Measurements from ENCODE around the gene MT1B.

The MT1B gene

DNA sequence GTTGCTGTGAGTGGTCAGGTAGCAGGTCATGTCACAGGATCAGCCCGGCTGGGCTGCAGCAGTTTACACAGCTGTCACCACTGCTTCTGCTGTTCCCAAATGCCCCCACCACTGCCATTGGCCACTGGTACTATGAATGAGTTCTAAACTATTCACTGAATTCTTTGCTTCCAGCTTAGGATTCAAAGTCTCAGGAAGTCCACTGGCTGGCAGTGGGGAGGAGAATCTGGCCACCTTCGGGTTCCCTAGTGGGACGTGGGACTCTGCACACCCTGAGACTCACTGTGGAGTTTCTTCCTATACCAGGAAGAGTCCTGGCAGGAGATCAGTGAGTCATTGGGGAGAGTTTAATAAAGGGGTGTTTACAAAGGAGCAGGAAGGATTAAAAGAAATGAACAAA is 37.5 kb downstream of the MT1B start:
- no peak for DNase-seq

DNA sequence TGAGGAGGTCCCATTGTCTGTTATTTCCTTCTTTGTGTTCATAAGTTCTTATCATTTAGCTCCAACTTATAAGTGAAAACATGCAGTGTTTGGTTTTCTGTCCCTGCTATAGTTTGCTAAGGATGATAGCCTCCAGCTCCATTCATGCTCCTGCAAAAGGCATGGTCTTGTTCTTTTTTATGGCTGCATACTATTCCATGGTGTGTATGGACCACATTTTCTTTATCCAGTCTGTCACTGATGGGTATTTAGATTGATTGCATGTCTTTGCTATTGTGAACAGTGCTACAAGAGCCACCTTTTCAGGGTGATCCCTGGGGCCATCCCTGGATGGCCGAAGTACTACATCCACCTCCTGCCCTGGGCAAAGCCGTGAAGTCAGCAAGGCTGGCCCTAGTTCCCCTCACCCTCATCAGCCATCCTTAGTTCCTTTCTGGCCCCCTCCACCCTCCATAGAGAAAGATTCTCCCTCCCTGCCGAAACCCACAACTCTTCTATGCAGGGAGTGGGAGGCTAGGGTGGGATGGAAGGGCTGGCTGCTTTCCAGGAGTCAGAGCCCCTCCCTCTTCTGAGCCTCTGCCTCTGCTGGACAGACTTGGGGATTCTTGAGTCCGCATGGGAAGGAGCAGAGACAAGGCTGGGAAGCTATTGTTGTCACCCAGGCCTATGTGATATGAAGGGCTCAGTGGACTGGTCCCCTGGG is 38.9 kb downstream of the MT1B start:
- no peak for DNase-seq

DNA sequence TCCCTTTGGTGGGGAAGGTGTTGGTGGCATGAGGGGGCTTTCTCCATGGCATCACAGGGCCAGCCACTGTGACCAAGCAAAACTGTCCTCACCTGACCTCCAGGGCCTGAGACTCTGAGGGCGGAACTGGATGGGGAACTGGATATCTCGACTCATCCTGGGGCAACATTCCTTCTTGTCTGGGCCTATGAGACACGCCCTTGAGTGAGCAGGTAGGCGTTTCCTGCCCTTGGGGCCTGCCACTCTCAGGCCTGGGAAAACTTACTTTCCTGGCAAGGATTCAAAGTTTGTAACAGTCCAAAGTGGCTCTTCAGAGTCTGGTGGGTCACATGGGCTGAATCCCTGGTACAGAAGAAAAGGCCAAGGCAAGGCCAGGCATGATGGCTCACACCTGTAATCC is 40.2 kb downstream of the MT1B start:
- no peak for DNase-seq

DNA sequence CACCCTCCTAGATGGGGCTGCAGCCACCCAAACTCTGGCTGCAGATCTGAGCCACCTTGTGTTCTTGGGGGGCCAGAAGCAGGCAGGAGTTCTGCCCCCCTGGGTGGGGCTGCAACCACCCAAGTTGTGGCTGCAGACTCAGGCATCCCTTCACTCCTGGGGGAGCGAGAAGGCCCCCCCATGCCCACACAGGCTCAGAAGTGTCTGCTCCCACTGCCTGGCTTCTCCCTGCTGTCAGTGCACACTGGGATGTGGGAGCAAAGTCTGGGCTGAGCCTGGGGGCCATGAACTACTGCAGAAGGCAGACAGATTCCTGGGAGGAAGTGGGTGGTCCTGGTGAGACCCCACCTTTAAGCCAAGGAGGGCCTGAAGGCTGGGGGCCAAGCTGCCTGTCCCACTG is 43.6 kb downstream of the MT1B start:
- no peak for DNase-seq

DNA sequence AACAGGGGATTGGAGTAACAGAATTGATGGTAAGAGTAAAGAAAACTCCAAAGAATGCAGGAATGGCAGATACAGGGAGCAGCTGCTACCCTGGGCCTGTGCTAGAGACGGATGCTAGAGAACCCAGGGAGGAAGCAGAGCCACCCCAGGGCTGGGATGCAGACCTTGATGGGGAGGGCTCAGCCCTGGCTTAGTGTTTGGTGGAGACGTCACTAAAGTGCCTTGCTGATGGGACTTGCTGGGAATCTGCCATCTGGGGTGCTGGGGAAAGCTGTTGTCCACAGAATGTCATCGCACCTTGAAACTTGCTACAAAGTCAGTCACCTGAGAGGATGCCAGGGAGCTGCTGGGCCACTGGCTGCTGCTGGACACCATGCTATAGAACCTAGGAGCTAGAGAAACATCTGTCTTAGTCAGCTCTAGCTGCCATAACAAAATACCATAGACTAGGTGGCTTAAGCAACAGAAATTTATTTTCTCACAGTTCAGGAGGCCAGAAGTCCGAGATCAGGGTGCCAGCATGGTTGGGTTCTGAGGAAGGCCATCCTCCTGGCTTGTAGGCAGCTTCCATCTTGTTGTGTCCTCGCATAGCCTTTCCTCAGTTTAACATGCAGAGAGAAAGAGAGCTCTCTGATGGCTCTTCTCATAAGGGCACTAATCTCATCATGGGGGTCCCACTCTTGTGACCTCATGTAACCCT is 45.9 kb downstream of the MT1B start:
- no peak for DNase-seq

- DNase-seq: no peak
These were observed 48.5 kb downstream of the MT1B start for GRCh38 chr16:56700195-56700594.

DNA sequence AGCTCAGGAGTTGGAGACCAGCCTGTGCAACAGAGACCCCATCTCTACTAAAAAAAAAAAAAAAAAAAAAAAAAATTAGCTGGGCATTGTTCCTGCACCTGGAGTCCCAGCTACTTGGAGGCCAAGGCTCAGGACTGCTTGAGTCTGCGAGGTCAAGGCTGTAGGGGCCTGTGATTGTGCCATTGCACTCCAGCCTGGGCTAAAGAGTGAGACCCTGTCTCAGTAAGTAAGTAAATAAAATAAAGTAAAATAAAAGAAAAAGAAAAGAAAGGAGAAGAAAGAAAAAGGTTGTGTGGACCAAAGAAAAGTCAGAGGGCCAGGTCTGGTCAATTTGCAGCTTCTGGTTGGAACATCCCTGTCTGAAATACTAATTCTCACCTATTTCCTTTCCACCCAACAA is 48.9 kb downstream of the MT1B start:
- no peak for DNase-seq

DNA sequence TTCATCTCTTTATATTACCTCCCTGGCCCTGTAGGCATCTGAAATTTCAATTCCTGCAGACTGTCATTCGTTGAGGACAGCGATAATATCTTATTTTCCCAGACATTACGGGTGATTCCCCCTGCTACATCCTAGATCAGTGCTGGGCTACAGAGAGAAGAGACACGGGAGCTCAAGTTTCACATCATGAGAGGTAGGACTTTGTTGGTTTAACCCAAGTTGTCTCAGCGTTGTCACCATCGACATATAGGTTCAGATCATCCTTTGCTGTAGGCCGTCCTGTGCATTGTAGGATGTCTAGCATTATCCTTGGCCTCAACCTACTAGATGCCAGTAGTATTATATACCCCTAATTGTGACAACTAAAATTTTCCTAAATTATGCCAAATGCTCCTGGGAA is 49.8 kb downstream of the MT1B start:
- no peak for DNase-seq
